ENCODE data around the gene CD2BP2.
"Not testable (repeated sequence)": the region's sequence is repeated elsewhere in the genome, so short reads cannot be mapped to it uniquely, and the experiment has no call there.

The CD2BP2 gene

DNA sequence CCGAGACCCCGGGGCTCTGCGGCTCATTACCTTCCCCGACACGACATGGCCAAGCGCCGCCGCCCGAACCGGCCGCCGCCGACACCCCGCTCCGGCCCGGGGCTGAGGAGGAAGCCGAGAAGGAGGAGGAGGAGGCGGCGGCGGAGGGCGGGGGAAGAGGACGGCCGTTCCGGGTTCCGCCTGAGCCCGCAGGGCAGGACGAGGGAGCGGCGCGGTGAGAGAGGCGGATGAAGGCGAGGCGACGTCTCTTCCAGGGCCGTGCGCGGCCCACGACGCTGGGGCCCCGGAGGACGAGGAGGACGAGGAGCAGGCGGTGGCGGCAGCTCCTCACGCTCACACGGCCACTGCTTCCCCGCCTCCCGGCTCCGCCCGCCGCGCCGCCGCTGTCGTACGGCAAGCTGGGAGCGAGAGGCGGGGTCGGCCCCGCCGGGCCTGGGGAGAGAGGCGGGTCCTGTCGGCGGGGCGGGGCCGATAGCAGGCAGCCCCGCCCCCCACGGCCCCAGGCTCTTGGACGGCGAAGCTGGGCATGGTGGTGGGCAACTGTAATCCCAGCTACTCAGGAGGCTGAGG lies 20.0 kb downstream of the CD2BP2 start:
- Histone ChIP-seq H3K9ac (ENCODE audit: low read length) (peak overlapping the region; percentile 86), H3K4me3 (ENCODE audit: low read length) (peak overlapping the region; percentile 82), H3K4me1 (ENCODE audit: control insufficient read depth, insufficient read depth, low read length) (peaks cover 19% of the 10 kb centered on the region)
- not testable (repeated sequence) for H3K27me3 ChIP-seq (replicated peaks; ENCODE audit: control insufficient read depth, insufficient read depth, low read length); H3K9me3 ChIP-seq (ENCODE audit: control insufficient read depth, low read length); H3K36me3 ChIP-seq (ENCODE audit: control insufficient read depth, insufficient read depth, low read length, severe bottlenecking)
- peak; percentile 88 for DNase-seq (ENCODE audit: low read depth)

DNA sequence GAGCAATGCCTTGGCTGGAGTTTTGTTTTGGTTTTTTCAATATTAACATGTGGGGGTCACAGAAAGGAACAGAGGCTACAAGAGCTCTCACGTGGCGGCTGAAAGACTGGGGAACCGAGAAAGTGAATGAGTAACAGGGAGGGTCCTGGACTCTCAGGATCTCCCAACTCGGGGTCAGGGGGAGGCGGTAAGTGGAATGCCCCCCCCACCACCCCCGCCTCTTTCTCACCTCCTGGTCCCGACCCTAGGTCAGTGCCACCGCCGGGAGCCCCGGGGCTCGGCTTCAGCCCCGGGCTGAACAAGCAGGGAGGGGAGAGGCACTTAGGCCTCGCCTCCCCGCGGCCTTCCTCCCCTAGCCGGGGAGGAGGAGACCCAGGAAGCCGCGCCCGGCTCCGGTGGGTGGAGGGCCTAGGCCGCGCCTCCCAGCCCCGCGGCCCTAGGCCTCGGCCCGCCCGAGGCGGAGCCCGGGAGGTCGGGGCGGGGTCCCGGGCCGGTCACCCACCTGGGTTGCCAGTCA lies 20.6 kb downstream of the CD2BP2 start:
- Histone ChIP-seq H3K4me3 (ENCODE audit: low read length) (peak overlapping the region; percentile 82), H3K9ac (ENCODE audit: low read length) (peak overlapping the region; percentile 86), H3K4me1 (ENCODE audit: control insufficient read depth, insufficient read depth, low read length) (peaks cover 19% of the 10 kb centered on the region)
- not testable (repeated sequence) for H3K36me3 ChIP-seq (ENCODE audit: control insufficient read depth, insufficient read depth, low read length, severe bottlenecking); H3K27me3 ChIP-seq (replicated peaks; ENCODE audit: control insufficient read depth, insufficient read depth, low read length); H3K9me3 ChIP-seq (ENCODE audit: control insufficient read depth, low read length)
- DNase-seq (ENCODE audit: low read depth) = peak; percentile 86

DNA sequence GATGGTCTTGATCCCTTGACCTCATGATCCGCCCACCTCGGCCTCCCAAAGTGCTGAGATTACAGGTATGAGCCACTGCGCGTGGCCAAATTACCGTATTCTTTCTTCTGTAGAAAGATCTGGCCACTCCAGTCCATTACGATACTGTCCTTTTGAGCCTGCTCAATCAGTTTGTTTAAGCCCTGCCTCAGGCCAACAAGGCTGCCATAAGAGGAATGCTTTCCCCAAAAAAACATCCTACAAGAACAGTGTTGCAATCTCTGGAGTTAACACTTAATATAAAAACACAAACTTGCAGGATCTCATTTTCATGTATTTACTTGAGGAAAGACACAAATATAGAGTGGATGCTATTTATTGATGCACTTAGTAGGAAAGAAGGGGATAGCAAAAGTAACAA lies 30.9 kb downstream of the CD2BP2 start:
- H3K9ac ChIP-seq (ENCODE audit: low read length); H3K4me1 ChIP-seq (ENCODE audit: control insufficient read depth, insufficient read depth, low read length); H3K27me3 ChIP-seq (replicated peaks; ENCODE audit: control insufficient read depth, insufficient read depth, low read length); H3K36me3 ChIP-seq (ENCODE audit: control insufficient read depth, insufficient read depth, low read length, severe bottlenecking); H3K4me3 ChIP-seq (ENCODE audit: low read length); H3K9me3 ChIP-seq (ENCODE audit: control insufficient read depth, low read length): not testable (repeated sequence)
- DNase-seq (ENCODE audit: low read depth) = peak; percentile 64

DNA sequence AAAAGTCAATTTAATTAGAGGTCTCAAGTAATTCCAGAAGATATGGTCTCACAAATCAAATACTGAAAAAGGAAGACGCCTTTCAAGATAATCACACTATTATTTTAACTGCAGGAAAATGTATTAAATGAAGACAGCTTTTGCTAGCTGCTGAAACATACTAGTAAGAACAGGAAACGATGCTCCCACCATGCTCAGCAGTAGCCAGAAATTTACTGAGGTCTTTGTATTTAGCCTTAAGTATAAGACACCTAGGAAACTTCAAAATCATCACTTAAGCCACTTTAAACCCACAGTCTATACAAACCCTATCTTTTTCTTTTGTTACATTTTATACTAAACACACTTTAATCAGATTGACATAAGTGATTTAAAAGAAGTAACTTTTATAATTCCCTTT lies 36.5 kb downstream of the CD2BP2 start:
- H3K9me3 ChIP-seq (ENCODE audit: control insufficient read depth, low read length); H3K27me3 ChIP-seq (replicated peaks; ENCODE audit: control insufficient read depth, insufficient read depth, low read length); H3K9ac ChIP-seq (ENCODE audit: low read length); H3K36me3 ChIP-seq (ENCODE audit: control insufficient read depth, insufficient read depth, low read length, severe bottlenecking); H3K4me1 ChIP-seq (ENCODE audit: control insufficient read depth, insufficient read depth, low read length); DNase-seq (ENCODE audit: low read depth); H3K4me3 ChIP-seq (ENCODE audit: low read length): not testable (repeated sequence)

DNA sequence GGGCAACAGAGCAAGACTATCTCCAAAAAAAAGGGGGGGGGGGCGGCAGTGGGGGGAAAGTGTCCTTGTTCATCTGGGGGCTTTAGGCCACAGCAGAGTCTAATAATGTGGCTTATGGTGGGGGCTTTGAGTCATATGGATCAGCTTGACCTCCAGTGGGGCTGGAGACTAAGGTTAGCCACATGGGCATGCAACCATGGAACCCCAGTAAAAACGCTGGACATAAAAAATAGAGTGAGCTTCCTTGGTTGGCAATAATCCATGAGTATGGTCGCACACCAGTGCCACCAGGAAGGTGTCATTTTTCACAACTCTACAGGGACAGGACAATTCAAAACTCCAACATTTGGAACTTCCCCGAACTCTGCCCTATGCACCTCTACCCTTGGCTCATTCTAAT lies 44.2 kb downstream of the CD2BP2 start:
- not testable (repeated sequence) for DNase-seq (ENCODE audit: low read depth); H3K27me3 ChIP-seq (replicated peaks; ENCODE audit: control insufficient read depth, insufficient read depth, low read length); H3K9me3 ChIP-seq (ENCODE audit: control insufficient read depth, low read length); H3K9ac ChIP-seq (ENCODE audit: low read length); H3K36me3 ChIP-seq (ENCODE audit: control insufficient read depth, insufficient read depth, low read length, severe bottlenecking); H3K4me1 ChIP-seq (ENCODE audit: control insufficient read depth, insufficient read depth, low read length); H3K4me3 ChIP-seq (ENCODE audit: low read length)

DNA sequence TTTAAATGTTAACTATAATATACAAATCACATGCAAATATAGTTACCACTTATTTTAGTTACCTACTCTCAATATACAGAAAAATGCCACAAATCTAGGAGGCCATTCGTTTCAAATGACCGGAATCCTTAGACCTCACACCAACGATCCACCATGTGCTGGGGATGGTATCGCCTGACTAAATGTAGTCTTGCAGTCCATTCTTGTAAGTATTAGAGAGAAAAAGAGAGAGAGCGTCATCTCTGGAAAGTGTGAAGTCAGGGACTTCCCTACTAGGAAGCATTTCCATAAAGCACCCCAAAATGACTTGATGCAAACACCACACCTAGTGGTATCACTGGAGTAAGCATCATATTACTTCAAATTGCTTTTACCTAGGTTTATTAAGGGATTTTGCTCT lies 45.9 kb downstream of the CD2BP2 start:
- H3K9ac ChIP-seq (ENCODE audit: low read length); H3K4me3 ChIP-seq (ENCODE audit: low read length); DNase-seq (ENCODE audit: low read depth); H3K4me1 ChIP-seq (ENCODE audit: control insufficient read depth, insufficient read depth, low read length); H3K9me3 ChIP-seq (ENCODE audit: control insufficient read depth, low read length); H3K36me3 ChIP-seq (ENCODE audit: control insufficient read depth, insufficient read depth, low read length, severe bottlenecking); H3K27me3 ChIP-seq (replicated peaks; ENCODE audit: control insufficient read depth, insufficient read depth, low read length): not testable (repeated sequence)

Data from adipocyte (in vitro differentiated cells).